CD4-positive, alpha-beta T cell (primary cell): Measurements from ENCODE around the gene VSTM2L. TPM values are rescaled to one million over a fixed set of nuclear protein-coding genes. Genes with fewer than 3 reads are reported as not detected.

ENCODE experiments used
- ATAC-seq: fragments of 200-7000 bp; cut with Tn5 transposase; one replicate; pipeline ENCODE4 v1.10.0; 2022; ENCODE audit warnings: mild to moderate bottlenecking; ENCODE audit not compliant: poor library complexity
- CTCF ChIA-PET: fragments of 350-600 bp; sonication (Branson Sonifier 250); formaldehyde crosslinking; loops from one replicate; lab custom pipeline; 2021; ENCODE audit warnings: antibody characterized with exemption, inconsistent platforms; lab: Charles Lee
- POLR2A ChIA-PET: fragments of 350-600 bp; sonication (Branson Sonifier 250); formaldehyde crosslinking; loops from one replicate; lab custom pipeline; 2021; ENCODE audit warnings: antibody characterized with exemption, inconsistent platforms; lab: Charles Lee
- DNase-seq, 14 experiments: peaks; one replicate each; pipeline ENCODE4 v3.0.0-alpha.2; 2013 to 2020; ENCODE audit warnings: mixed read lengths in 2 of 14
- H3K27ac ChIP-seq, 2 donors: one replicate each; pipeline versions ENCODE4 v1.5.1 to v1.7.0; 2013; ENCODE audit warnings: low read length in 2 of 2, low read depth in 1 of 2, mild to moderate bottlenecking in 1 of 2
- H3K27me3 ChIP-seq, 2 experiments: 1 replicate in 1 of 2; 2 replicates in 1 of 2; pipeline versions ENCODE4 v1.6.1 to v1.7.0; 2013; ENCODE audit warnings: low read length in 2 of 2, control low read depth in 1 of 2, mild to moderate bottlenecking in 1 of 2, moderate library complexity in 1 of 2; ENCODE audit not compliant: insufficient read depth in 2 of 2, control insufficient read depth in 1 of 2
- H3K36me3 ChIP-seq: one replicate; pipeline ENCODE4 v1.6.1; 2013; ENCODE audit warnings: low read length, control low read depth; ENCODE audit not compliant: insufficient read depth
- H3K4me1 ChIP-seq: one replicate; pipeline ENCODE4 v1.6.1; 2013; ENCODE audit warnings: low read length, control low read depth; ENCODE audit not compliant: insufficient read depth
- H3K4me3 ChIP-seq: one replicate; pipeline ENCODE4 v1.5.1; 2013; ENCODE audit warnings: mild to moderate bottlenecking, low read length, moderate library complexity
- H3K9me3 ChIP-seq, 2 experiments: 1 replicate in 1 of 2; 2 replicates in 1 of 2; pipeline versions ENCODE4 v1.6.1 to v1.7.0; 2013; ENCODE audit warnings: low read length in 2 of 2, mild to moderate bottlenecking in 2 of 2, control low read depth in 1 of 2, moderate library complexity in 1 of 2; ENCODE audit not compliant: control insufficient read depth in 1 of 2, insufficient read depth in 1 of 2
- H3K27ac Mint-ChIP-seq: one replicate; pipeline ENCODE4 v1.8.0; 2020; ENCODE audit warnings: mixed read lengths
- H3K27me3 Mint-ChIP-seq: one replicate; pipeline ENCODE4 v1.8.0; 2021; ENCODE audit warnings: mixed read lengths
- H3K36me3 Mint-ChIP-seq: one replicate; pipeline ENCODE4 v1.8.0; 2021; ENCODE audit warnings: low read depth, mixed read lengths
- H3K4me1 Mint-ChIP-seq: one replicate; pipeline ENCODE4 v1.8.0; 2021; ENCODE audit warnings: low read depth, mixed read lengths
- H3K4me3 Mint-ChIP-seq: one replicate; pipeline ENCODE4 v1.8.0; 2020; ENCODE audit warnings: mild to moderate bottlenecking, mixed read lengths
- H3K9me3 Mint-ChIP-seq: one replicate; pipeline ENCODE4 v1.8.0; 2020; ENCODE audit warnings: mixed read lengths
- CTCF ChIP-seq: fragments of 200-600 bp; IDR thresholded peaks from one replicate; pipeline ENCODE4 v1.8.0; 2022; ENCODE audit warnings: antibody characterized with exemption, mild to moderate bottlenecking
- intact Hi-C, 2 experiments: fragments of 100-400 bp; cut with DNase I in 1 of 2; cut with micrococcal nuclease in 1 of 2; formaldehyde crosslinking; loops; one replicate each; pipeline versions ENCODE4 v1.15.1 to v1.9.0; 2023 to 2025; cut with DNase I, micrococcal nuclease
- total RNA-seq, 174 experiments: library from RNA in 2 of 174; stranded (reverse) in 2 of 174; gene quantifications; one replicate each; pipeline ENCODE4 v1.2.3 and lab custom pipeline; 2021 to 2026

The VSTM2L gene
- total RNA-seq, 2 experiments from 2014 or later: not detected

- no peak overlapping the region for H3K4me3 ChIP-seq
- H3K9me3 Mint-ChIP-seq: no peaks in the 10 kb centered on the region
- H3K27ac ChIP-seq: no peak overlapping the region
- ATAC-seq: no peak
- CTCF ChIA-PET: no interaction called here
- no peak for TF ChIP-seq CTCF
- peak in 1 of 14 experiments; percentile 7 for DNase-seq
- no peak overlapping the region for H3K27ac Mint-ChIP-seq
- H3K4me1 ChIP-seq: no peaks in the 10 kb centered on the region
- no peaks in the 10 kb centered on the region for H3K27me3 Mint-ChIP-seq
- intact Hi-C loops: no loop called here
- H3K36me3 ChIP-seq: peaks cover 43% of the 10 kb centered on the region
- H3K4me1 Mint-ChIP-seq: no peaks in the 10 kb centered on the region
- no peaks in the 10 kb centered on the region for H3K9me3 ChIP-seq
- POLR2A ChIA-PET: no interaction called here
- H3K27me3 ChIP-seq: no peaks in the 10 kb centered on the region
- H3K36me3 Mint-ChIP-seq: peaks cover 73% of the 10 kb centered on the region
- no peak overlapping the region for H3K4me3 Mint-ChIP-seq
These were observed 34.0 kb upstream of the VSTM2L start for GRCh38 chr20:37868851-37869333.

GRCh38 chr20:37869334-37869861, 33.5 kb upstream of the VSTM2L start:
- Histone ChIP-seq H3K27me3 (no peaks in the 10 kb centered on the region), H3K27ac (no peak overlapping the region), H3K4me3 (no peak overlapping the region), H3K4me1 (no peaks in the 10 kb centered on the region), H3K36me3 (peaks cover 45% of the 10 kb centered on the region), H3K9me3 (no peaks in the 10 kb centered on the region)
- ChIA-PET CTCF (no interaction called here), POLR2A (no interaction called here)
- no peak for ATAC-seq
- no peak overlapping the region for H3K4me3 Mint-ChIP-seq
- peaks cover 78% of the 10 kb centered on the region for H3K36me3 Mint-ChIP-seq
- no peak for DNase-seq
- no peaks in the 10 kb centered on the region for H3K27me3 Mint-ChIP-seq
- H3K27ac Mint-ChIP-seq: no peak overlapping the region
- no peaks in the 10 kb centered on the region for H3K9me3 Mint-ChIP-seq
- TF ChIP-seq CTCF: no peak
- intact Hi-C loops: no loop called here
- no peaks in the 10 kb centered on the region for H3K4me1 Mint-ChIP-seq

GRCh38 chr20:37870294-37870693, 32.6 kb upstream of the VSTM2L start:
- Histone ChIP-seq H3K9me3 (no peaks in the 10 kb centered on the region), H3K27me3 (no peaks in the 10 kb centered on the region), H3K27ac (no peak overlapping the region), H3K4me3 (no peak overlapping the region), H3K4me1 (no peaks in the 10 kb centered on the region), H3K36me3 (peaks cover 36% of the 10 kb centered on the region)
- POLR2A ChIA-PET: no interaction called here
- Mint-ChIP-seq H3K27me3 (no peaks in the 10 kb centered on the region), H3K4me1 (no peaks in the 10 kb centered on the region), H3K27ac (peak overlapping the region; percentile 5), H3K9me3 (no peaks in the 10 kb centered on the region), H3K36me3 (peaks cover 79% of the 10 kb centered on the region), H3K4me3 (no peak overlapping the region)
- intact Hi-C loops: no loop called here
- DNase-seq (no peak), ATAC-seq (no peak)
- TF ChIP-seq CTCF: no peak
- CTCF ChIA-PET: no interaction called here
